ENCODE results near the gene SFRP5. TPM values are rescaled to one million over a fixed set of nuclear protein-coding genes. Genes with fewer than 3 reads are reported as not detected.

SFRP5 gene, protein sequence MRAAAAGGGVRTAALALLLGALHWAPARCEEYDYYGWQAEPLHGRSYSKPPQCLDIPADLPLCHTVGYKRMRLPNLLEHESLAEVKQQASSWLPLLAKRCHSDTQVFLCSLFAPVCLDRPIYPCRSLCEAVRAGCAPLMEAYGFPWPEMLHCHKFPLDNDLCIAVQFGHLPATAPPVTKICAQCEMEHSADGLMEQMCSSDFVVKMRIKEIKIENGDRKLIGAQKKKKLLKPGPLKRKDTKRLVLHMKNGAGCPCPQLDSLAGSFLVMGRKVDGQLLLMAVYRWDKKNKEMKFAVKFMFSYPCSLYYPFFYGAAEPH
- 10 to 100 TPM; 11.9 to 34.4 (median 18.2) TPM for total RNA-seq

DNA sequence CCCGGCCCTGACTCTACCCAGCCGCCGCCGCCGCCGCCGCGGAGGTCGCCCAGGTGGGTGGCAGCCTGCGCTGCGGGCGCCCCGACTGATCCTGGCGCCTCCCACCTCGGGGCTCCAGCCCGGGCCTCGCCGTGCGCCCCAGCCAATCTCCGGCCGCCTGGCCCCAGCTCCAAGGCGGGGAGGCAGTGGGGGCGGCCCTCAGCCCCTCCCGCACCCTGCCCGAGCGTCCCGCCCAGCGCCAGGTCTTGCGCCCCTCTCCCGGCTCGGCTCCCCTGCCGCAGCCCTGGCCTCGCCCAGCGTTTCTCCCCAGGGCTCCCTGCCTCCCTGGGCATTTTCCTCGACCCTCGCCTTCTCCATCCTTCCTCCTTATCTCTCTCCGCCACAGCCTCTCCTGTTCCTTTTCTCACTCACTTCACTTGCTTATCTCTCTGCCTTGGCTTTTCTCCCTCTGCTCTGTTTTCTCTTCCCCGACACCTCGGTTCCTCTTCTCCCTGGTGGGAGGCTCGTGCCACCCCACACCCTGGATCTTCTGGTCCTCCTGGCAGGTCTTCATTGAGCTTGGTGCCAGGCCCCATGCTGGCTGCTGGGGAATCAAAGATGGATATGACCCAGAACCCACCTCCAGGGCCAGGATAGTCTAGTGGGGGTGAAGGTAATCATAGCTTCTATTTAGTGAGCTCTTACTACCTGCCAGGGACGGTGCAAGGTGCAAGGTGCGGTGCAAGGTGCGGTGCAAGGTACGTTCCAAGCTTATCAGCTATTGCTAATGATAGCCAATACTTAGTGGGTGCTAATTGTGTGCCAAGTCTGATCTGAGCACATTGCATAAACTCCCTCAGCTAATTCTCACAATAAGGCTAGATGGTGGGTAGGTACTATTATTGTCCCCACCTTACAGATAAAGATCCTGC lies at the start of gene SFRP5:
Gene SFRP5 (minus strand): TSS at position 87 of the 911 bp plus-strand sequence. CDS start 166 bp downstream, outside the sequence.
- peaks cover 71% of the 10 kb centered on the region for H3K27me3 ChIP-seq
- no peak for ATAC-seq
- peak within 1 kb of the TSS in 1 of 4 donors; percentile 19 for H3K27ac ChIP-seq
- 7 to 37% methylated on average over 11 to 20 of the region's 44 CpGs for WGBS, 2 donors (ENCODE audit: low coverage in 1 of 2)
- H3K4me1 ChIP-seq, result peaks cover 0 to 16% (median 0%) of the 10 kb centered on the region in 3 donors
- peak within 1 kb of the TSS in 1 of 2 donors; percentile 41 for H3K4me3 ChIP-seq
- TF ChIP-seq, protein P1, sequence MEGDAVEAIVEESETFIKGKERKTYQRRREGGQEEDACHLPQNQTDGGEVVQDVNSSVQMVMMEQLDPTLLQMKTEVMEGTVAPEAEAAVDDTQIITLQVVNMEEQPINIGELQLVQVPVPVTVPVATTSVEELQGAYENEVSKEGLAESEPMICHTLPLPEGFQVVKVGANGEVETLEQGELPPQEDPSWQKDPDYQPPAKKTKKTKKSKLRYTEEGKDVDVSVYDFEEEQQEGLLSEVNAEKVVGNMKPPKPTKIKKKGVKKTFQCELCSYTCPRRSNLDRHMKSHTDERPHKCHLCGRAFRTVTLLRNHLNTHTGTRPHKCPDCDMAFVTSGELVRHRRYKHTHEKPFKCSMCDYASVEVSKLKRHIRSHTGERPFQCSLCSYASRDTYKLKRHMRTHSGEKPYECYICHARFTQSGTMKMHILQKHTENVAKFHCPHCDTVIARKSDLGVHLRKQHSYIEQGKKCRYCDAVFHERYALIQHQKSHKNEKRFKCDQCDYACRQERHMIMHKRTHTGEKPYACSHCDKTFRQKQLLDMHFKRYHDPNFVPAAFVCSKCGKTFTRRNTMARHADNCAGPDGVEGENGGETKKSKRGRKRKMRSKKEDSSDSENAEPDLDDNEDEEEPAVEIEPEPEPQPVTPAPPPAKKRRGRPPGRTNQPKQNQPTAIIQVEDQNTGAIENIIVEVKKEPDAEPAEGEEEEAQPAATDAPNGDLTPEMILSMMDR (IDR thresholded peaks at IDR 0.05), result no peak
- TF ChIP-seq POLR2A (IDR thresholded peaks at IDR 0.05) (peak in 1 of 2 donors; percentile 9), POLR2AphosphoS5 (IDR thresholded peaks at IDR 0.05) (no peak), EP300 (IDR thresholded peaks at IDR 0.05) (no peak)
- no peaks in the 10 kb centered on the region for H3K36me3 ChIP-seq
- no peaks in the 10 kb centered on the region for H3K9me3 ChIP-seq

DNA sequence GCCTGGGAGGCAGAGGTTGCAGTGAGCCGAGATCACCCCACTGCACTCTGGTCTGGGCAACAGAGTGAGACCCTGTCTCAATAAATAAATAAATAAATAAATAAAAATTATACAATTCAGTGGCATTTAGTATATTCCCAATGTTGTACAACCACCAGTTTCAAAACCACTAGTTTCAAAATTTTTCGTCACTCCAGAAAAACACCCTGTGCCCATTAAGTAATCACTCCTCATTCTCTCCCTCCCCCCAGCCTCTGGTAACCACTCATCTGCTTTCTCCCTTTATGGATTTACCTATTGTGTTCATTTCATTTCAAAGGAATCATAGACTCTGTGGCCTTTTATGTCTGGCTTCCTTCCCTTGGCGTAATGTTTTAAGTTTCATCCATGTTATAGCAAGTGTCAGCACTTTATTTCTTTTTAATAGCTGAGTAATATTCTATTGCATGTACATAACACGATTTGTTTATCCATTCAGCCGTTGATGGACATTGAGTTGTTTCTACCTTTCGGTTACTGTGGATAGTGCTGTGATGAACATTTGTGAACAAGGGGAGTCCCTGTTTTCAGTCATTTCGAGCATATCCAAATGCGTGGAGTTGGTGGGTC lies 48.4 kb upstream of the SFRP5 start:
- TF ChIP-seq POLR2AphosphoS5 (IDR thresholded peaks at IDR 0.05), result no peak
- no peak for TF ChIP-seq POLR2A (IDR thresholded peaks at IDR 0.05)
- no peak for TF ChIP-seq EP300 (IDR thresholded peaks at IDR 0.05)
- TF ChIP-seq, protein P1 (IDR thresholded peaks at IDR 0.05), result no peak
- H3K27ac ChIP-seq, result no peak overlapping the region
- H3K4me1 ChIP-seq, result no peaks in the 10 kb centered on the region
- no peak for ATAC-seq
- peaks cover 76% of the 10 kb centered on the region for H3K27me3 ChIP-seq
- no peaks in the 10 kb centered on the region for H3K9me3 ChIP-seq
- no peak overlapping the region for H3K4me3 ChIP-seq
- 71 to 82% methylated on average over 8 of the region's 8 CpGs for WGBS, 2 donors (ENCODE audit: low coverage in 1 of 2)
- no peaks in the 10 kb centered on the region for H3K36me3 ChIP-seq

DNA sequence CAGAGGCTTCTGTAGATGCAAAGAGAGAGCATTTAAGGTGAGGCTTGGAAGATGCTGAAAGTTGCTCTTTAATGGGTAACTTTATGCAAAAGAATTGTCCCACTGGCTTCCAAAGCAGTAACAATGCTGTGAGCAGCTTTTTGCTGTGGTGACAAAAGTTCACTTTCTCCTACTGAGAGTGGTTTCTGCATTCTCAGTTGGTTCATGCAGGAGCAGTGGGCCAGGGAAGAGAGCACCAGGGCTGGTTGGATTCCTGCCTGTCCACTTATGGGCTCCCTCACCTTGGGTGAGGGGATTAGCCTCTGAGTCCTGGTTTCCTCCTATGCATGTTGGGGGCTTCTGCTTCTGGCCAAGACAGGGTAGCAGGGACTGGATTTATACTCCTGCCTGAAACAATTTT lies 46.8 kb upstream of the SFRP5 start:
- H3K27me3 ChIP-seq, result peaks cover 64% of the 10 kb centered on the region
- no peaks in the 10 kb centered on the region for H3K9me3 ChIP-seq
- H3K4me1 ChIP-seq, result no peaks in the 10 kb centered on the region
- no peak overlapping the region for H3K4me3 ChIP-seq
- no peaks in the 10 kb centered on the region for H3K36me3 ChIP-seq
- ATAC-seq, result no peak
- H3K27ac ChIP-seq, result no peak overlapping the region
- TF ChIP-seq POLR2AphosphoS5 (IDR thresholded peaks at IDR 0.05), result no peak
- TF ChIP-seq POLR2A (IDR thresholded peaks at IDR 0.05), result no peak
- no peak for TF ChIP-seq EP300 (IDR thresholded peaks at IDR 0.05)
- TF ChIP-seq, protein P1 (IDR thresholded peaks at IDR 0.05), result no peak

DNA sequence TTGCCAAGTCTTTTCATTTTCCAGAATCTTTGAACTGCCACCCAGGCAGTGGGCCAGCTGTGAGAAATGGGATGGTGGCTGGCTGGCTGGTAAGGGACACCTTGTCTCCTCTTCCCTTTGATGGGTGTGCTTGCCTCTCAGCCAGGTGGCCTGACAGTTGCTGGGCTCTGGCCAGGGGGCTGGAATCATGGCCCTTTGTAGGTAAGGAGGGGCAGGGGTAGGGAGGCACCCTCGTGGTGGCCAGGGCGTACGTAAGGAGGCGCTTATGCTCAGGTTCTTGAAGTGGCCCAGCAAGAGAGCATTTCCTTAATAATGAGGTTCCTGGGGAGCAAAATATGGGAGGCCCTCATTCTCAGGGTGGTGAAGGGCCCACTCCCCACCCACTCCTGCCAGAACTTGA lies 44.8 kb upstream of the SFRP5 start:
- TF ChIP-seq, protein P1 (IDR thresholded peaks at IDR 0.05), result no peak
- TF ChIP-seq POLR2A (IDR thresholded peaks at IDR 0.05) (no peak), EP300 (IDR thresholded peaks at IDR 0.05) (no peak), POLR2AphosphoS5 (IDR thresholded peaks at IDR 0.05) (no peak)
- Histone ChIP-seq H3K27me3 (peaks cover 49% of the 10 kb centered on the region), H3K36me3 (no peaks in the 10 kb centered on the region), H3K4me1 (no peaks in the 10 kb centered on the region), H3K27ac (no peak overlapping the region), H3K9me3 (no peaks in the 10 kb centered on the region), H3K4me3 (no peak overlapping the region)
- no CpG with 5 or more reads among the region's 4 CpGs for WGBS, 2 donors (ENCODE audit: low coverage in 1 of 2)
- no peak for ATAC-seq

Measured in gastroesophageal sphincter (tissue), 4 donors.